Measurements from ENCODE around the gene FOXRED2. TPM values are rescaled to one million over a fixed set of nuclear protein-coding genes. Genes with fewer than 3 reads are reported as not detected.

The FOXRED2 gene
- total and polyA plus RNA-seq, 2 donors (not counting 1 experiment from before 2014, with no cell fraction given), result 0.86 to 7.4 TPM

- Mint-ChIP-seq H3K27ac (peak overlapping the region; percentile 54), H3K4me1 (peaks cover 11% of the 10 kb centered on the region), H3K27me3 (no peaks in the 10 kb centered on the region), H3K9me3 (ENCODE audit: insufficient read depth) (no peaks in the 10 kb centered on the region), H3K4me3 (no peak overlapping the region)
- no peak for TF ChIP-seq EZH2 (IDR thresholded peaks at IDR 0.05; ENCODE audit: borderline replicate concordance, insufficient read depth, low read depth, low read length, poor library complexity, severe bottlenecking)
- no peak for TF ChIP-seq CTCF (IDR thresholded peaks at IDR 0.05)
- peaks cover 0 to 10% (median 0%) of the 10 kb centered on the region in 3 donors for H3K9me3 ChIP-seq (ENCODE audit: control extremely low read depth in 1 of 3, control insufficient read depth in 2 of 3, insufficient read depth in 1 of 3, low read length in 2 of 3)
- no peak overlapping the region for H3K27ac ChIP-seq (ENCODE audit: low read length in 2 of 2)
- H4K20me1 ChIP-seq (ENCODE audit: control insufficient read depth, insufficient read depth, low read length, poor library complexity, severe bottlenecking), result peaks cover 7% of the 10 kb centered on the region
- POLR2A ChIA-PET, result interaction anchor here (0.7 to 1.6 kb wide), 3 partner anchors 14 to 28 kb away, joined by 3 to 6 read pairs (median 3); partner anchors contain the start of genes EIF3D and TXN2
- CTCF ChIA-PET, result interaction anchor here (0.8 to 3.2 kb wide), 13 partner anchors 9 to 467 kb away, joined by 3 to 20 read pairs (median 5); no protein-coding TSS in a partner anchor
- H3K27me3 ChIP-seq (replicated peaks in 1 of 4; ENCODE audit: control extremely low read depth in 1 of 4, control insufficient read depth in 3 of 4, insufficient read depth in 4 of 4, low read length in 3 of 4), result no peaks in the 10 kb centered on the region
- peaks cover 10 to 13% of the 10 kb centered on the region in 2 donors for H3K4me1 ChIP-seq (ENCODE audit: control insufficient read depth in 2 of 2, insufficient read depth in 2 of 2, low read length in 2 of 2)
- H3K9ac ChIP-seq (ENCODE audit: low read length), result no peak overlapping the region
- no peak overlapping the region for H2AFZ ChIP-seq (ENCODE audit: insufficient read depth, low read depth, low read length, poor library complexity, severe bottlenecking)
- H3K36me3 ChIP-seq (replicated peaks in 1 of 2; ENCODE audit: control extremely low read depth in 1 of 2, control insufficient read depth in 1 of 2, extremely low read depth in 1 of 2, insufficient read depth in 2 of 2, low read length in 1 of 2), result peaks cover 8 to 53% of the 10 kb centered on the region in 2 experiments
- H3K79me2 ChIP-seq (ENCODE audit: control insufficient read depth, insufficient read depth, low read length), result no peaks in the 10 kb centered on the region
- 100% methylated on average over 2 of the region's 3 CpGs for WGBS (ENCODE audit: insufficient coverage)
- H3K4me3 ChIP-seq (ENCODE audit: control extremely low read depth in 1 of 5, extremely low read depth in 1 of 5, insufficient read depth in 1 of 5, low read depth in 2 of 5, low read length in 4 of 5), result no peak overlapping the region
- H3K4me2 ChIP-seq (replicated peaks; ENCODE audit: low read depth, low read length, poor library complexity, severe bottlenecking), result no peak overlapping the region
- ATAC-seq (ENCODE audit: low read depth), result no peak
- DNase-seq, result no peak
- intact Hi-C loops (cut with micrococcal nuclease), result no loop called here
These were observed 3.5 kb upstream of the FOXRED2 start for GRCh38 chr22:36510384-36510783.

GRCh38 chr22:36507518-36508010 is 724 bp upstream of the FOXRED2 start:
- Histone ChIP-seq H3K27ac (ENCODE audit: low read length in 2 of 2) (no peak overlapping the region), H3K4me2 (replicated peaks; ENCODE audit: low read depth, low read length, poor library complexity, severe bottlenecking) (peak overlapping the region; percentile 92), H3K27me3 (replicated peaks in 1 of 4; ENCODE audit: control extremely low read depth in 1 of 4, control insufficient read depth in 3 of 4, insufficient read depth in 4 of 4, low read length in 3 of 4) (no peaks in the 10 kb centered on the region), H3K36me3 (replicated peaks in 1 of 2; ENCODE audit: control extremely low read depth in 1 of 2, control insufficient read depth in 1 of 2, extremely low read depth in 1 of 2, insufficient read depth in 2 of 2, low read length in 1 of 2) (peaks cover 4 to 26% of the 10 kb centered on the region in 2 experiments), H3K4me1 (ENCODE audit: control insufficient read depth in 2 of 2, insufficient read depth in 2 of 2, low read length in 2 of 2) (peaks cover 10 to 13% of the 10 kb centered on the region in 2 donors), H4K20me1 (ENCODE audit: control insufficient read depth, insufficient read depth, low read length, poor library complexity, severe bottlenecking) (no peaks in the 10 kb centered on the region), H3K4me3 (ENCODE audit: control extremely low read depth in 1 of 5, extremely low read depth in 1 of 5, insufficient read depth in 1 of 5, low read depth in 2 of 5, low read length in 4 of 5) (peak overlapping the region in 3 of 5 experiments; percentile 29 to 80 (median 60)), H3K9ac (ENCODE audit: low read length) (peak overlapping the region; percentile 74), H2AFZ (ENCODE audit: insufficient read depth, low read depth, low read length, poor library complexity, severe bottlenecking) (peak overlapping the region; percentile 71), H3K9me3 (ENCODE audit: control extremely low read depth in 1 of 3, control insufficient read depth in 2 of 3, insufficient read depth in 1 of 3, low read length in 2 of 3) (peaks cover 0 to 10% (median 0%) of the 10 kb centered on the region in 3 donors), H3K79me2 (ENCODE audit: control insufficient read depth, insufficient read depth, low read length) (no peaks in the 10 kb centered on the region)
- H3K4me3 Mint-ChIP-seq, result peak overlapping the region; percentile 77
- intact Hi-C loops (cut with micrococcal nuclease), result loop anchor here (1.0 to 2.0 kb wide), 2 partner anchors 21 to 26 kb away; partner anchors contain the start of genes EIF3D and TXN2
- WGBS (ENCODE audit: insufficient coverage), result 82% methylated on average over 3 of the region's 6 CpGs
- no peak for TF ChIP-seq CTCF (IDR thresholded peaks at IDR 0.05)
- TF ChIP-seq EZH2 (IDR thresholded peaks at IDR 0.05; ENCODE audit: borderline replicate concordance, insufficient read depth, low read depth, low read length, poor library complexity, severe bottlenecking), result no peak
- DNase-seq (no peak), ATAC-seq (ENCODE audit: low read depth) (no peak)
- peak overlapping the region; percentile 23 for H3K27ac Mint-ChIP-seq
- no peaks in the 10 kb centered on the region for H3K27me3 Mint-ChIP-seq
- H3K4me1 Mint-ChIP-seq, result peaks cover 11% of the 10 kb centered on the region
- ChIA-PET POLR2A (interaction anchor here (1.0 to 1.9 kb wide), 5 partner anchors 10 to 25 kb away, joined by 3 to 12 read pairs (median 6); partner anchors contain the start of gene EIF3D), CTCF (interaction anchor here (0.8 to 1.8 kb wide), 5 partner anchors 14 to 37 kb away, joined by 3 to 5 read pairs (median 4); no protein-coding TSS in a partner anchor)
- no peaks in the 10 kb centered on the region for H3K9me3 Mint-ChIP-seq (ENCODE audit: insufficient read depth)

Data from B cell (primary cell).